HUDEP-2 (cell line): ENCODE results near the gene ATXN7L1.
"Not testable (repeated sequence)": the region's sequence is repeated elsewhere in the genome, so short reads cannot be mapped to it uniquely, and the experiment has no call there.

Experiments used
- DNase-seq, 76 experiments: peaks; one replicate each; lab custom pipeline; 2025; ENCODE audit not compliant: unreplicated experiment in 76 of 76; lab: John Stamatoyannopoulos, UW

The ATXN7L1 gene

GRCh38 chr7:105894131-105894530, 17.7 kb upstream of the ATXN7L1 start:
- DNase-seq, result no peak

GRCh38 chr7:105892387-105892786, 16.0 kb upstream of the ATXN7L1 start:
- no peak for DNase-seq

DNA sequence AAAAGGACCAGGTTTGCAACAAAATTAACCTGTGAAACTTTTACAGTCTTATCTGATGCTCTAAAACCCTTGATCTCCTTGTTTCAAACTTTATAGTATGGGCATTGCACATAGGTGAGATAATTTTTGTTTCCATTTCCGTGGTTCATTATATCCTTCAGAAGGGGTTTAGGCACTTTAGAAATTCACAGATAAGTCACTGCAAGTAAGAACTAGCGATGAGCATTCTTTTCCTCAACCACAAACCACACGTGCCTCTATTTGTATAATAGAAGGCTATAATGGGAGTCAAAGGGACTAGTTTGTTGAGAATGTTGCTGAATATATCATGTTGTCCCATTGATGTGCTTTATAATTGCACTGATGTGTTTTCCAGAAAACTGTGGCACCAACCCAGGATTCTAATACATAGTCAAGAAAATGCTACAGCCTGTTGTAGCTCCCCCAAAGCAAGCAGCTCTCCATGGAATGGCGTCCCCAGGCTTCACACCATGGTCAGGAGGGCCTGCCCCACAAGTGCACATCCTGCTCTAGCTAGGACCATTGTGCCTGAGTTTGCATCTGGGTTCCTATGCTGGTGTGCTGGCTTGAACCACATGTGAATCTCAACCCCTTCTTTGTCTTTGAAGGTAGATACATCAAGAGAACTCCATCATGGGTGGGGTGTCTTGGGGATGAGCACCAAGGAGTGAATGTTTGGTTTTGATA, 14.0 kb upstream of the ATXN7L1 start:
- DNase-seq, result no peak

GRCh38 chr7:105887569-105888189, 11.3 kb upstream of the ATXN7L1 start:
- no peak for DNase-seq

- DNase-seq, result no peak
Measured at GRCh38 chr7:105886776-105887175, 10.4 kb upstream of the ATXN7L1 start.

GRCh38 chr7:105885387-105886111, 9.2 kb upstream of the ATXN7L1 start:
- no peak for DNase-seq

DNA sequence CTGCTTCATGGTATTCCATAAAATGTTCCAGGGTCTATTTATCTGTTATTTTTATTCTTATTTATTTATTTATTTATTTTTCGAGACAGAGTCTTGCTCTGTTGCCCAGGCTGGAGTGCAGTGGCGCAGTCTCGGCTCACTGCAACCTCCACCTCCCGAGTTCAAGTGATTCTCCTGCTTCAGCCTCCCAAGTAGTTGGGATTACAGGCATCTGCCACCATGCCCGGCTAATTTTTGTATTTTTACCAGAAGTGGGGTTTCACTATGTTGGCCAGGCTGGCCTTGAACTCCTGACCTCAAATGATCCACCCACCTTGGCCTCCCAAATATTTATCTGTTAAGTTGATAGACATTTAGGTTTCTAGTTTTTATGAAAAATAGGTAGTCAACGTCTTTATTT, 6.8 kb upstream of the ATXN7L1 start:
- not testable (repeated sequence) for DNase-seq

DNA sequence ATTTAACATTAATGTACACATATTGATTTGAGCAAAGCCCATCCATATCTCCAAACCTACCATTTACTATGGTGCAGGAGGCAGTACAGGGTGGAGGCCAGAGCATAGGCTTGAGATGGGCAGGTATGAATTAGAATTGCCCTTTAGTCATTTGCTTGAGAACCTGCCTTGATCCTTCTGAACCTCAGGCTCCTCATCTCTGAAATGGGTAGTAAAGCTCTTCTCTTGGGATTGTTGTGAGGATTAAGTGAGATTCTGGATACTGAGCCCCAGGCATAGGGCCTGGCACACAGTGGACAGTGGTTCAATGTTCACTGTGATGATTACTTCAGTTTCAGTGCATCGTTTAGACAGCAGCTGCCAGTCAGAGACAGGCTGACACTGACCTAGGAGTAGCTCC, 5.0 kb upstream of the ATXN7L1 start:
- DNase-seq, result no peak

DNA sequence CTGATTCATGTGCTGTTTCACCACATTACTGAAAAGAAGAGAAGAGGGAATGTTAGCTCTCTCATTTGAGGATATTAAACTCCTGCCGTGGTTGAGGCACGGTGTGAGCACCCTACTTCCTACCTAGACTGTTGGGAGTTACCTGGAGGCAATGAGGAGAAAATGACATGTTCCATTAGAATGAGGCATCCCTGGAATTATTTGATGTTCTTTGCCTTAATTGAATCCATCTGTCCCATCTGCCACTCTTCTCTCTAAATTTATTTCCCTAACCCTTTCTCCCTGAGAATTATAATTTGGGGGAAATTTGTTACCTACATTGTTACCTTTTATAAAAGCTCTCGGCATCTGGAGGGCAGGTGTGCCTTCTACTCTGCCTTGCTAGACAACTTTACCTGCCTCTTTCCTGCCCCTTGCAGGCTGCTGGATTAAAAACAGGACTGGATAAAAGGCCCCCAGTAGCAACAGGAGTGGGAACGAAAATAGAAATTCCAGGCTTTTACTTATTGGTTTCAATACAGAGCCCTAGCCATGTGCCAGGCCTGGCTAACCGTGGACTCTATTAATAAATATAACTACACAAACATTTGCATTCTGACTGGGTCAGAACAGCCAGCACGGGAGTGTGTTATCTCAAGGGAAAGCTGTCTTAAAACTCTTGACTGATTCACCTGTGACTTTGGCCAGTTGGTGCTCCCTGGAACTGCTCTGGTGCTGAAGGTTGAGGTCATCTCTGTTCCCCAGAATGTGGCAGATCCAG, 4.4 kb upstream of the ATXN7L1 start:
- no peak for DNase-seq

GRCh38 chr7:105879782-105880181, 3.4 kb upstream of the ATXN7L1 start:
- DNase-seq, result no peak

GRCh38 chr7:105878746-105879605, 2.6 kb upstream of the ATXN7L1 start:
- no peak for DNase-seq

DNA sequence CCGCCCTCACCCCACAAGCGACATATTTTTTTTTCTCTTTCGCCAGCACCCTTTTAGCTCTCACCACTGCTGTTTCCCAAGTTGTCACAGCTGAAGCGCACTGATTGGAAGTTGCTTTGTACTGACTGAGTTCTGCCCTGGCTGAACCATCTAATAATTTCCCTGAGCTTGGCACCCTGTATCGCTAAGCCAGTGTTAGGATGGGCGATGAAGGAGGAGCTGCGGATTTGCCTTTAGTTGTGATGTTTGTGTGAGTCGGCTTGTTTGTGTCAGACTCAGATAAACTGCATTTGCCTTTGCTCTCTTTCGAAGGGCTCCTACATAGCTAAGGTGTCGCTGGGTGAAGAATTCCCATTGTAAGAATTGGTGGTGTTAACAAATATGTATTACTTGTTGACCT, 1.3 kb upstream of the ATXN7L1 start:
- DNase-seq, result no peak

DNA sequence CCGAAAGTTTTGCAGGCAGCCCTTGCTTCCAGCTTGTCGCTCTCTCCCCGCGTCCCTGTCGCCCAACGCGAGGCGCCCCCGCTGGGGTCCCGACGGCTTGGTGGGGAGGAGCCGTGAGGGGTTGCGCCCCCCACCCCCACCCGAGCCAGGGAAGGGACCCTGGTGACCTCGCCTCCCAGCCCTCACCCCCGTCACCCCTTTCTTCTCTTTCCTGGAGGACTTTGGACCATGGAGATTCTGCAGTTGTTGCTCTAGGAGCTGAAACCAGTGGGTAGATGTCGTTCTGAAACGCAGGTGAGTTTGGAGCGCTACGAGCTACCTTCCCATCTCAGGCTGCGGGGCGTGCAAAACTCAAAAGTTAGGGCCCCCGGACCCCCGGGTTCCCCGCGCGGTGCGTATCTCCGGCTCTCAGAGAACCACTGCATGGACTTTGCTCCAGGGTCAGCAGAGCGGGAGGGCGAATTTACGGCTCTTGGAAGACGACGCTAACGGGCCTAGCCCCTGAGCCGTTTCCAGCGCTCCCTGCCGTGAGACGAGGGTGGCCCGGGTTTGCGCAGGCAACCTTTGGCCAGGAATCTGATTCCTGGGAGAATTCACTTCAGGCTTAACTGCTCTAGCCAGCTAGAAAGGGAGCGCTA, 684 bp upstream of the ATXN7L1 start:
- DNase-seq, result no peak

GRCh38 chr7:105875505-105875904, 894 bp downstream of the ATXN7L1 start:
- DNase-seq, result no peak

DNA sequence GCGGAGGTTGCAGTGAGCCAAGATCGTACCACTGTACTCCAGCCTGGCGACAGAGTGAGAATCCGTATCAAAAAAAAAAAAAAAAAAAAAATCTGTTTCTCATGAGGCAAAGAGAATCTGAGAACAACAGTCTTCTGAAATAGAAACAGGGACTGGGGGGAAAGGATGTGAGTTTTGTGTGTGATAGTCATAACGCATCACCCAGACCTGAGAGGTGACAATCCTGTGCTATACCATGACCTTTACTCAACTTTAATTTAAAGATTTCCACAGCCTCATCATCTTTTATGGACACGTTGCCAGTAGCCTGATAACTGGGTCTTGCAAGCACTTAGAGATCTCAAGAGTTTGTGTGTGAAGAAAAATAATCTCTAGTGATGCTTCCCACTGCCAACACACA, 2.3 kb downstream of the ATXN7L1 start:
- no peak for DNase-seq

DNA sequence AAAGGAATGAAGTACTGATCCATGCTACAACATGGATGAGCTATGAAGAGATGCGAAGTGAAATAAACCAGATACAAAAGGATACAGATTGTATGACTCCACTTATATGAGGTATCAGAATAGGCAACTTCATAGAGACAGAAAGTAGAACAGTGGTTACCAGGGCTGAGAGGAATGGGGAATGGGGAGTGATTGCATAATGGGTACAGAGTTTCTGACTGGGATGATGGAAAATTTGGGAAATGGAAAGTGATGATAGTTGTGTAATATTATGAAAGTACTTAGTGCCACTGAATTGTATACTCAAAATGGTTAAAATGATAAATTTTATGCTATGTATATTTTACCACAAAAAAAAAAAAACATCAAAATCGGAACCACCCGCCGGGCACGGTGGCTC, 3.9 kb downstream of the ATXN7L1 start:
- DNase-seq, result no peak

DNA sequence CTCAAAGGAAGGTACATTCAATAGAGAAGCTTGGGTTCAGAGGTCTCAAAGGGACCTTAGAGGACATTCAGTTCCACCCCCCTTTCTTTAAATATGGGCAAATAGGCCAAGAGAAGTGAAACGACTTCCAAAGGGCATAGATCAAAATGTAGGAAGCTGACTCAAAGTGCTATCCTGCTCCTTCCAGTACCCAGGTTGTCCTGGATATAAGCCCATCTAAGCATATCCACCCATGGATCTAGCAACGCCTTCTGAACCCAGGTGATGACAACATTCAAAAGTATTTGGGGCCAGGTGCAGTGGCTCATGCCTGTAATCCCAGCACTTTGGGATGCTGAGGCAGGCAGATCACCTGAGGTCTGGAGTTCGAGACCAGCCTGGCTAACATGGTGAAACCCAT, 5.3 kb downstream of the ATXN7L1 start:
- no peak for DNase-seq

GRCh38 chr7:105866102-105866801, 10.1 kb downstream of the ATXN7L1 start:
- no peak for DNase-seq

GRCh38 chr7:105863876-105864275, 12.5 kb downstream of the ATXN7L1 start:
- DNase-seq, result no peak
